HUDEP-2 (cell line): ENCODE data around the gene ZNF639.
"Not testable (repeated sequence)": the region's sequence is repeated elsewhere in the genome, so short reads cannot be mapped to it uniquely, and the experiment has no call there.

Experiments
- DNase-seq, 76 experiments: peaks; one replicate each; lab custom pipeline; 2025; ENCODE audit not compliant: unreplicated experiment in 76 of 76; lab: John Stamatoyannopoulos, UW

The ZNF639 gene

GRCh38 chr3:179322286-179323196 lies at the start of gene ZNF639:
ZNF639 (plus strand) TSS chr3:179323031; CDS start chr3:179328294, 5,263 bp downstream.
- DNase-seq = peak in 73 of 76 experiments; percentile 5 to 85 (median 66)

- not testable (repeated sequence) for DNase-seq
Measured at GRCh38 chr3:179274434-179274833, 48.4 kb upstream of the ZNF639 start.

- DNase-seq = no peak
Measured at GRCh38 chr3:179276001-179276400, 46.8 kb upstream of the ZNF639 start.

- no peak for DNase-seq
Measured at GRCh38 chr3:179276743-179277142, 46.1 kb upstream of the ZNF639 start.

GRCh38 chr3:179278151-179278550 lies 44.7 kb upstream of the ZNF639 start:
- no peak for DNase-seq

GRCh38 chr3:179278932-179279693 lies 43.7 kb upstream of the ZNF639 start:
- DNase-seq = no peak

GRCh38 chr3:179279837-179280236 lies 43.0 kb upstream of the ZNF639 start:
- no peak for DNase-seq

- DNase-seq = no peak
Measured at GRCh38 chr3:179281825-179282224, 41.0 kb upstream of the ZNF639 start.

- DNase-seq = no peak
Measured at GRCh38 chr3:179286331-179286730, 36.5 kb upstream of the ZNF639 start.

- DNase-seq = no peak
Measured at GRCh38 chr3:179288845-179289244, 34.0 kb upstream of the ZNF639 start.

- DNase-seq = no peak
Measured at GRCh38 chr3:179289295-179289694, 33.5 kb upstream of the ZNF639 start.

- DNase-seq = no peak
Measured at GRCh38 chr3:179292450-179292849, 30.4 kb upstream of the ZNF639 start.

GRCh38 chr3:179297971-179298725 lies 24.7 kb upstream of the ZNF639 start:
- no peak for DNase-seq

GRCh38 chr3:179299316-179299715 lies 23.5 kb upstream of the ZNF639 start:
- DNase-seq = no peak

GRCh38 chr3:179299999-179300613 lies 22.7 kb upstream of the ZNF639 start:
- no peak for DNase-seq

GRCh38 chr3:179301645-179302044 lies 21.2 kb upstream of the ZNF639 start:
- DNase-seq = peak in 9 of 76 experiments; percentile 2 to 47 (median 10)

- DNase-seq = no peak
Measured at GRCh38 chr3:179302111-179302510, 20.7 kb upstream of the ZNF639 start.

GRCh38 chr3:179304605-179305004 lies 18.2 kb upstream of the ZNF639 start:
- no peak for DNase-seq

GRCh38 chr3:179307362-179307761 lies 15.5 kb upstream of the ZNF639 start:
- DNase-seq = not testable (repeated sequence)

- no peak for DNase-seq
Measured at GRCh38 chr3:179308001-179308400, 14.8 kb upstream of the ZNF639 start.
